Pons (tissue), 1 donor: ENCODE measurements around the gene GALNT2.

ENCODE experiments used
- DNase-seq: peaks from one replicate; pipeline ENCODE4 v3.0.0-alpha.2; 2016; ENCODE audit warnings: low spot score

GALNT2 gene

DNA sequence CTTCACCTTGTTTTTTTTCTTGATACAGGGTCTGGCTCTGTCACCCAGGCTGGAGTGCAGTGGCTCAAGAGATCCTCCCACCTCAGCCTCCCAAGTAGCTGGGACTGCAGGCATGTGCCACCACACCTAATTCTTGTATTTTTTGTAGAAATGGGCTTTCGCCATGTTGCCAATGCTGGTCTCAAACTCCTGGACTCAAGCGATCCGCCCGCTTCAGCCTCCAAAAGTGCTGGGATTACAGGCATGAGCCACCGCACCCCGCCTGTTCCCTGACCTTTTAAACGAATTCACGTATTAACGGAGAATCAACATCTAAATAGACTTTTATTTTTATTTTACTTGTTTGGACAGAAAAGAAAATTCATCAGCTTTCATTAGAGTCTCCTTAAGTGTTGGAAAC is 254.3 kb downstream of the GALNT2 start:
- DNase-seq: no peak

- no peak for DNase-seq
Observed at GRCh38 chr1:230321741-230322420, 254.8 kb downstream of the GALNT2 start.

DNA sequence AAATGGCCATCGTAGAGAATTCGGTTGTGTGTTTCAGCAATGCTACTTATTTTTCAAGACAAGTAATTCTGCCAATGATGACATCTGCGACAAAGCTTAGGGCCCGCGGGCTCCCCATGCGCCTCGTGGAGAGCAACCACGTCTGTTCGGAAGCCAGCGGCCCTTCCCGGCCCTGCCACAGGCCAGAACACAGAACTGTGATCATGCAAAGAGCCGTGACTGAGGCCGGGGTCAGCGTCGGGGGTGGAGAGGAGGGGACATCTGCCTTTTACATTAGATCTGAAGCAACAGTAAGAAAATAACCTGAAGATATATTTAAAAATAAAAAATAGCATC is 255.4 kb downstream of the GALNT2 start:
- no peak for DNase-seq

DNA sequence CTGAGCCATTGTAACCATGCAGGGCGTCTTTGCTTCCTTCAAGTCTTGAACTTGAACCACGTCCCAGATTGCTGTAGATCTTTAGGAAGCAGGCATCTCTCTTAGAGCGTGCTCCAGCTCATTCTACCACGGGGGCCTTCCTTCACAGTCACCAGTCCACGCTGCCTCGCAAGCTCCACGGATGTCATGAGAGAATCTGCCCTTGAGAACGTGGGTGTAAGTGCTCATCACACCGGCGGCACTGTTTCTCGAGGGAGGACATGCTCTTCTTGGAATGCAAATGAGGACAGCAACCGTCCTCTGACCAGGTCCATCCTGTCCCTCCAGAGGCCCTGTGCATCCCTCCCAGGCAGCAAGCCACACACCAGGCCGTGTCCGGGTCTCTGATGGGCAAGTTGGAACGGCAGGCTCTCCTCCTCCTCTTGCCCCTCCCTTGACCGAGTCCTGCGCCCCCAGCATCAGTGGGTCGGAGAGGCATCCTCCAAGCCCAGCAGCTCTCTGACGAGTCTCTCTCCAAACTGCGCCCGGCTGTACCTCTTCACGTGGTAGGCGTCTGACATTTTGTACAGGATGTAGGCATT is 256.0 kb downstream of the GALNT2 start:
- DNase-seq: no peak

DNA sequence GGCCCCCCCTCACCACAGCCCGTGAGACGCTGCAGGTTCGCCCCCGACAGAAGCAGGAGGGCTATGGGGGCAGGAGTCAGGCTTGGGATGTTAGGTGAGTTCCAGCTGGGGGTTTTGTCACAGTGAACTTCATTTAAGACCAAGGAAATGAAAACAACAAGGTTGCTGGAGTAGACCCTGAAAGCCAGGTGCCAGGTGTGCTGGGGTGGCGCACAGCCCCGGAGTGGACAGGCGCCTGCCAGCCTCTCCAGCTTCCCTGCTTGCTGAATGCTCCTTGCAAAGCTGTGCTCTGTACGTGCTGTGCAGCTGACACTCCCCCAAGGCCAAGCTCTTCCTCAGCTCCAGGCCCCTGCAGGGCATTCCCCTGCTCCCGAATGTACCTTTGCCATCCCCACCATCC is 256.6 kb downstream of the GALNT2 start:
- DNase-seq: no peak

- no peak for DNase-seq
Observed at GRCh38 chr1:230326971-230327891, 260.2 kb downstream of the GALNT2 start.

DNA sequence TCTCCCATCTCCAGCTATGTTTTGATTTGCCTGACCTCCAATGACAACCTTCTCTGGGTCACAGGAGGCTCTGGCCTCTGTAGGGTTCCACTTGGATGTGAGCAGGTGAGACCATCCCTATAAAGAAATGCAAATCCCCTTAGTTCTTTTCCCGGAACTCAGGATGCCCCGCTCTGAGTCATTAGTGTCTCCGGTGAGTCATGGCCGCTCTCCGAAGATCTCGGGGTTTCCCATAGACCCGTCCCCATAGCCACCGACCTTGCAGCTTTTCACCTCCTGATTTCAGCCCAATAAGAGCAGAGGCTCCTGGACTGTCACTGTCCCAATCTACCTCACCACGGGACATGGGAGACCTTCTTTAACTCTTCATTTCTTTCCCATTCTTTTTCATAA is 260.9 kb downstream of the GALNT2 start:
- DNase-seq: no peak

DNA sequence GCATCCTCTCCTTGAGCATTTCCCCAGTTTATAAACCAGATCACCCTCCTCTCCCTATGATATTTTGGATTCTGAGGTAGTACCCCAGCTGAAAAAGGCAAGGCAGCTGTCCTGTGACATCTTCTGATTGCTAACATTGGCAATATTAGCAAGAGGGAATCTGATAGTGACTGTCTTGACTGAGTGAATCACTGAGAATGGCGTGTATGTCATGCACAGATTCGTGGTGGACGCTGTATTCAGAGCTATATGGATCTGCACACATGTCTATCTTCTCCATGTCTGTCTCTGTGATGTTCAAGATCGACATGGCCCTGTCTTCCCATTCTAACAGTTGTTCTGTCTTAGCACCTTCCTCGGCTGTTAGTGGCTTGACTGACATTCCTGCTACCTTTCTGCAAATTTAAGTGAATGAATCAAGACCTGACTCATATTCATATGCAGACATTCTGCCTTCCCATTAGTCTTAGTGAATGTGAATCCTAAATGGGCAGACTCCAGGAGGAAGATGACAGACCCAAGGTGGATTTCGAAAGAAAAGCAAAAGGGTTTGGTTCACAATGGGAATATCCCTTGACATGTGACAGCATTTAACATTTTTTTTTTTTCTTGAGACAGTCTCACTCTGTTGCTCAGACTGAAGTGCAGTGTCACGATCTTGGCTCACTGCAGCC is 261.4 kb downstream of the GALNT2 start:
- no peak for DNase-seq

- DNase-seq: no peak
Observed at GRCh38 chr1:230330157-230330556, 263.1 kb downstream of the GALNT2 start.
